Spleen (tissue), 11 donors: Measurements from ENCODE around the gene SKP1. TPM values are rescaled to one million over a fixed set of nuclear protein-coding genes. Genes with fewer than 3 reads are reported as not detected.

ENCODE experiments used
- DNase-seq: peaks from one replicate; pipeline ENCODE4 v3.0.0-alpha.2; 2020
- H3K27ac ChIP-seq, 8 donors: fragments of 200-600 bp; sonication (generic) in 7 of 8; 1 replicate in 4 of 8; 2 replicates in 4 of 8; pipeline versions ENCODE4 v1.5.0 to v1.8.0; 2016 to 2021; ENCODE audit warnings: inconsistent platforms in 4 of 8, mild to moderate bottlenecking in 4 of 8, moderate library complexity in 1 of 8
- H3K27me3 ChIP-seq, 7 donors: fragments of 200-600 bp; sonication (generic) in 6 of 7; replicated peaks in 1 of 7; 1 replicate in 4 of 7; 2 replicates in 3 of 7; pipeline versions ENCODE4 v1.5.0 to v1.8.0; 2016 to 2021; ENCODE audit warnings: inconsistent platforms in 3 of 7, mild to moderate bottlenecking in 1 of 7
- H3K36me3 ChIP-seq, 6 donors: fragments of 200-600 bp; sonication (generic) in 5 of 6; 1 replicate in 4 of 6; 2 replicates in 2 of 6; pipeline versions ENCODE4 v1.5.0 to v1.8.0; 2016 to 2021; ENCODE audit warnings: inconsistent platforms in 2 of 6
- H3K4me1 ChIP-seq, 6 donors: fragments of 200-600 bp; sonication (generic) in 5 of 6; 1 replicate in 3 of 6; 2 replicates in 3 of 6; pipeline versions ENCODE4 v1.5.0 to v1.8.0; 2016 to 2021; ENCODE audit warnings: inconsistent platforms in 3 of 6
- H3K4me3 ChIP-seq, 8 donors: fragments of 200-600 bp; sonication (generic) in 7 of 8; 1 replicate in 4 of 8; 2 replicates in 4 of 8; pipeline versions ENCODE4 v1.5.0 to v1.8.0; 2016 to 2021; ENCODE audit warnings: inconsistent platforms in 4 of 8, mild to moderate bottlenecking in 4 of 8, moderate library complexity in 2 of 8
- H3K9me3 ChIP-seq, 8 donors: fragments of 200-600 bp; sonication (generic) in 7 of 8; 1 replicate in 4 of 8; 2 replicates in 4 of 8; pipeline versions ENCODE4 v1.5.0 to v1.8.0; 2016 to 2021; ENCODE audit warnings: inconsistent platforms in 4 of 8
- CTCF ChIP-seq, 11 experiments: fragments of 200-600 bp in 7 of 11; fragments of 450-650 bp in 4 of 11; sonication (generic) in 4 of 11; IDR thresholded peaks in 8 of 11; conservative IDR thresholded peaks in 3 of 11; 1 replicate in 7 of 11; 2 replicates in 4 of 11; pipeline versions ENCODE4 v1.4.0 to v1.8.0; 2016 to 2021; ENCODE audit warnings: antibody characterized with exemption in 11 of 11, inconsistent platforms in 4 of 11, mild to moderate bottlenecking in 1 of 11
- POLR2A ChIP-seq, 3 donors: fragments of 450-650 bp; IDR thresholded peaks; one replicate each; pipeline ENCODE4 v1.5.1; 2017; ENCODE audit warnings: antibody characterized with exemption in 3 of 3, mild to moderate bottlenecking in 1 of 3
- POLR2AphosphoS5 ChIP-seq, 3 donors: sonication (generic); formaldehyde crosslinking; IDR thresholded peaks; one replicate each; pipeline ENCODE4 v1.5.1; 2017; ENCODE audit warnings: antibody characterized with exemption in 3 of 3
- WGBS, 5 donors: extraction: QIAGEN DNeasy Blood & Tissue Kit in 3 of 5; methylation state at CpG; one replicate each; pipeline versions ENCODE4 v1.1.5 to v1.1.7; 2013 to 2018; 5-methylcytosine and 5-hydroxymethylcytosine counted together
- intact Hi-C: fragments of 100-400 bp; cut with DNase I; formaldehyde crosslinking; loops from one replicate; pipeline ENCODE4 v1.15.0; 2023; ENCODE audit warnings: low total_unique reads
- polyA plus RNA-seq, 3 donors: library from polyadenylated mRNA; stranded (reverse); fragments of 200-250 nt; gene quantifications; one replicate each; pipeline ENCODE4 v1.2.1, GENCODE V29; 2013
- total RNA-seq, 7 donors: library from RNA; depleted of rRNA in 3 of 7; stranded (reverse); fragments of >200 nt in 3 of 7; fragmentation: NEBNext Ultra II Directional in 4 of 7; extraction: Animal tissue kit (Norgen Biotek cat#: 25700) in 4 of 7; gene quantifications; one replicate each; pipeline versions ENCODE4 v1.1.0 to v1.2.1, GENCODE V29; 2016 to 2021
- donor health status: healthy with polysubstance abuse.
- donor health status: DM: no; HTN: no; CAD: no; lungs with moderate emphysema.
- donor health status: DM: no; HTN: no; CAD: no.
- donor health status: Bipolar disorder and iron deficiency.
- donor health status: healthy.
- donor health status: DM: no; HTN: no; CAD: no.
- donor health status: DM: yes; HTN: yes; CAD: no.

Gene SKP1
- total and polyA plus RNA-seq, 10 donors, result 121 to 354 (median 202) TPM

GRCh38 chr5:134145041-134145757 lies 31.6 kb downstream of the SKP1 start:
- no peaks in the 10 kb centered on the region for H3K27me3 ChIP-seq
- H3K4me1 ChIP-seq, result peaks cover 11 to 58% (median 30%) of the 10 kb centered on the region in 6 donors
- 48 to 69% (median 60%) methylated on average over 1 of the region's 1 CpG; no CpG with 5 or more reads in 1 of the 5 donors for WGBS, 5 donors
- H3K9me3 ChIP-seq, result no peaks in the 10 kb centered on the region
- DNase-seq, result no peak
- TF ChIP-seq CTCF (IDR thresholded peaks at IDR 0.05 in 8 of 11, conservative IDR thresholded peaks at IDR 0.05 in 3 of 11) (no peak), POLR2AphosphoS5 (IDR thresholded peaks at IDR 0.05) (no peak), POLR2A (IDR thresholded peaks at IDR 0.05) (no peak)
- H3K4me3 ChIP-seq, result no peak overlapping the region
- intact Hi-C loops, result loop anchor here (5.0 kb wide), 1 partner anchor 43 kb away; no protein-coding TSS in a partner anchor
- H3K36me3 ChIP-seq, result peaks cover 0 to 100% (median 62%) of the 10 kb centered on the region in 6 donors
- peak overlapping the region in 4 of 8 donors; percentile 4 to 52 (median 30) for H3K27ac ChIP-seq

DNA sequence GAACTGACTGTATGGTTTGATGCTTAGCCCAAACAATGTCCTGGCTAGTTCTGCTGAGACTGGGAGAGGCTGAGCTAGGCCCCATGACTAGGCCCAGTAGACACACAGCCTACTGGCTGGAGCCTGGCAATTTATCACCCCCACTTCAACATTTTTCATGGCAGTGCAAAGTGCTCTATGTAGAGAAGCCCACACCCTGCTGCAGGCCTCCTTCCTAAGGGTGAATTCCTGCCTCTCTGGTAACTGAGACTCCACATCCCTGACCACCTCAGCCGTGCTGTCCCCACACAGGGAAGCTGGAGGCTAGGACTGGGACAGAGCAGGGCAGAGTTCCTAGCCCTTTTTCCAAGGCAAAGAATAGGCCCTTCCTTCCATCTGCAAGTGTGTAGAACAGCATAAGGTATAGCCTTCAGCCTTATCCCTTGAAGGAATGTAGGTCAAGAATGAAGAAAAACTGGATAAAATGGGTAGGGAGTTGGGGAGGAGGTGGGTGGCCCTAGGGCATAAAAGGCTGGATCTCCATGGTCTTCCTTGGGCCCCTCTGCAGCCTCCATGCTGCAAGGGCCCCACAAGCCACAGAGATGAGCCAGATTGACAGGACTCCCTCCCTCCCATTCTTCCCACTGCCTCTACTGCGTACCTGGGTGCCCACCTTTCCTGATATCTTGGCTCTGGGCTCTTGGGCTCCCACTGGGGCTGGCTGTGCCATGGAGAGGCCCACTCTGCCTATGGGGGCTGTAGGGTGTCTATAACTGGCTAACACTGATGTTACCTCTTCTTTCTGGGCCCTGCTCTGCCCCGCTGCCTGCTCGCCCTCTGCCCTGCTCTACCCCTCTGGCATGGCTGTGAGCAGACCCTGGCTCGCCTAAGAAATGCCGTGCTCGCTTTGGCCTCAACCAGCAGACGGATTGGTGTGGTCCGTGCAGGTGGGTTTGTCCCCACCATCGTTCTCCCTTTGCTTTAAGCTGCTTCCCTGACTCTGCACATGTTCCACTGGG lies 32.5 kb downstream of the SKP1 start:
- H3K27me3 ChIP-seq, result no peaks in the 10 kb centered on the region
- no peak overlapping the region for H3K4me3 ChIP-seq
- no peak for TF ChIP-seq CTCF (IDR thresholded peaks at IDR 0.05 in 8 of 11, conservative IDR thresholded peaks at IDR 0.05 in 3 of 11)
- TF ChIP-seq POLR2AphosphoS5 (IDR thresholded peaks at IDR 0.05), result peak in 2 of 3 donors; percentile 37 to 64
- H3K36me3 ChIP-seq, result peaks cover 0 to 100% (median 62%) of the 10 kb centered on the region in 6 donors
- peaks cover 9 to 61% (median 31%) of the 10 kb centered on the region in 6 donors for H3K4me1 ChIP-seq
- H3K27ac ChIP-seq, result peak overlapping the region in 1 of 8 donors; percentile 4
- intact Hi-C loops, result loop anchor here (5.0 kb wide), 1 partner anchor 102 kb away; no protein-coding TSS in a partner anchor
- H3K9me3 ChIP-seq, result no peaks in the 10 kb centered on the region
- WGBS, 5 donors, result 91 to 97% (median 96%) methylated on average over 10 of the region's 10 CpGs
- peak; percentile 57 for DNase-seq

DNA sequence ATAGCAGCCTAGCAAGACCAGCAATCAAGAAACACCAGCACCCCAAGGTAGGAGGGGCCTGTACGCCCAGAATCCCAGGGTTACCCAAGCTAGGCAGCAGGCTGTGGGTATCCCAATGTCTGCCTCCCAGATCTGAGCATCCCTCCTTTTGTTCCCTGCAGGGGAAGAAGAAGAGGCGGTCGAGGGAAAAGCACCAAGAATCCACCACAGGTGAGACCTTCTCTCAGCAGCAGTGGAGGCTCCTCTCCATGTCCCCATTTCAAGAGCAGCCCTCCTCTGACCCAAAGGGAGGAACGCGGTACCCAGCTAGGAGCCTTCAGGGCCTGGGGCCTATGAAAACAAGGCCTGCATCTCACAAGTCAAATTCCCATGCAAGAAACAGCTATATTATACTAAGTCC lies 33.3 kb downstream of the SKP1 start:
- TF ChIP-seq POLR2A (IDR thresholded peaks at IDR 0.05), result no peak
- no peaks in the 10 kb centered on the region for H3K27me3 ChIP-seq
- no peaks in the 10 kb centered on the region for H3K9me3 ChIP-seq
- H3K4me3 ChIP-seq, result no peak overlapping the region
- DNase-seq, result peak; percentile 56
- intact Hi-C loops, result loop anchor here (5.0 kb wide), 1 partner anchor 101 kb away; no protein-coding TSS in a partner anchor
- peaks cover 0 to 100% (median 59%) of the 10 kb centered on the region in 6 donors for H3K36me3 ChIP-seq
- no peak overlapping the region for H3K27ac ChIP-seq
- 86 to 100% (median 97%) methylated on average over 5 of the region's 5 CpGs for WGBS, 5 donors
- H3K4me1 ChIP-seq, result peaks cover 9 to 69% (median 37%) of the 10 kb centered on the region in 6 donors

DNA sequence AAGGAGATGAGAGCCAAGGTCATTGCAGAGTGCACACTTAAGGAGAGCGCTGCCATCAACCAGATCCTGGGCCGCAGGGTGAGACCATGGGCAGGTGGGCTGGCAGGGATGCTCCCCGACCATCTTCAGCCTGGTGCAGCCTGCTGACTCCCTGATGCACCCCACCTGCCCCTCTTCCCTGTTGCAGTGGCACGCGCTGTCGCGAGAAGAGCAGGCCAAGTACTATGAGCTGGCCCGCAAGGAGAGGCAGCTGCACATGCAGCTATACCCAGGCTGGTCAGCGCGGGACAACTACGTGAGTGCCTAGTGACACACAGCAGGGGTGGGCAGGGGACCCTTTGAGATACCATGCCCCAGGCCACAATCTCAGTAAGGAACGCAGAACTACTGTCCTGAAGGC lies 33.9 kb downstream of the SKP1 start:
- DNase-seq, result peak; percentile 69
- TF ChIP-seq POLR2AphosphoS5 (IDR thresholded peaks at IDR 0.05), result peak in 2 of 3 donors; percentile 40 to 76
- TF ChIP-seq CTCF (IDR thresholded peaks at IDR 0.05 in 8 of 11, conservative IDR thresholded peaks at IDR 0.05 in 3 of 11), result no peak
- TF ChIP-seq POLR2A (IDR thresholded peaks at IDR 0.05), result no peak
- no peak overlapping the region for H3K27ac ChIP-seq
- no peak overlapping the region for H3K4me3 ChIP-seq
- H3K4me1 ChIP-seq, result peaks cover 10 to 76% (median 44%) of the 10 kb centered on the region in 6 donors
- no peaks in the 10 kb centered on the region for H3K27me3 ChIP-seq
- H3K9me3 ChIP-seq, result no peaks in the 10 kb centered on the region
- WGBS, 5 donors, result 91 to 96% (median 93%) methylated on average over 11 to 12 of the region's 12 CpGs
- peaks cover 0 to 100% (median 56%) of the 10 kb centered on the region in 6 donors for H3K36me3 ChIP-seq
- intact Hi-C loops, result loop anchor here (5.0 kb wide), 1 partner anchor 101 kb away; no protein-coding TSS in a partner anchor
